Measurements from ENCODE around the gene CAMSAP3. TPM values are rescaled to one million over a fixed set of nuclear protein-coding genes. Genes with fewer than 3 reads are reported as not detected.

CAMSAP3 gene
- total RNA-seq (2022; extraction: Qiagen RNA extraction; ENCODE audit: low read depth): 2.9 to 4.9 TPM (median 4.6 TPM) in 5 replicates

DNA sequence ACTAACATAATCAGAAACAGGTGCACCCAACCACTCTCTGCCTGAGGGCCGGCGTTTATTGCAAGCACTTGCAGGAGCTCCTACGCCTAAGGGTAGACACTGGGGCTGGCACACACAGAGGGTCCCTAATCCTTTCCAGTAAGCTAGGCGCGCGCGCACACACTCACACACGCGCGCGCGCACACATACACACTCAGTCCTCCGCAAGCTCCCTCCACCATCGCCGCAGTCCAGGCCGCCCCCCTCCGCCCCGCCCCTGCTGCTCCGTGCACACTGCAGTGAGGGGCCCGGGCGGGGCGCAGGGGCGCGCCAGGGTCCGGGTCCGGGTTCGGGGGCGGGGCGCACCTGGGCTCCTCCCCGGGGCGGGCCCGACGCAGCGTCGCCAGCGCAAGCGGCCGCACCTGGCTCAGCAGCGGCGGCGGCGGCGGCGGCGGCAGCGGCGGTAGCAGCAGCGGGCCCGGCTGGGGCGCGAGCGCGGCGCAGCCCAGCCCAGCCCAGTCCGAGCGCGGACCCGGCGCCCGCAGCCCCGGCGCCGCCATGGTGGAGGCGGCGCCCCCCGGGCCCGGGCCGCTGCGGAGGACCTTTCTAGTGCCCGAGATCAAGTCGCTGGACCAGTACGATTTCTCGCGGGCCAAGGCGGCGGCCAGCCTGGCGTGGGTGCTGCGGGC lies at the start of gene CAMSAP3:
Gene CAMSAP3, plus strand, starts transcription at position 398 of the 668 bp plus-strand sequence. Its CDS starts 140 bp downstream, at position 538.

DNA sequence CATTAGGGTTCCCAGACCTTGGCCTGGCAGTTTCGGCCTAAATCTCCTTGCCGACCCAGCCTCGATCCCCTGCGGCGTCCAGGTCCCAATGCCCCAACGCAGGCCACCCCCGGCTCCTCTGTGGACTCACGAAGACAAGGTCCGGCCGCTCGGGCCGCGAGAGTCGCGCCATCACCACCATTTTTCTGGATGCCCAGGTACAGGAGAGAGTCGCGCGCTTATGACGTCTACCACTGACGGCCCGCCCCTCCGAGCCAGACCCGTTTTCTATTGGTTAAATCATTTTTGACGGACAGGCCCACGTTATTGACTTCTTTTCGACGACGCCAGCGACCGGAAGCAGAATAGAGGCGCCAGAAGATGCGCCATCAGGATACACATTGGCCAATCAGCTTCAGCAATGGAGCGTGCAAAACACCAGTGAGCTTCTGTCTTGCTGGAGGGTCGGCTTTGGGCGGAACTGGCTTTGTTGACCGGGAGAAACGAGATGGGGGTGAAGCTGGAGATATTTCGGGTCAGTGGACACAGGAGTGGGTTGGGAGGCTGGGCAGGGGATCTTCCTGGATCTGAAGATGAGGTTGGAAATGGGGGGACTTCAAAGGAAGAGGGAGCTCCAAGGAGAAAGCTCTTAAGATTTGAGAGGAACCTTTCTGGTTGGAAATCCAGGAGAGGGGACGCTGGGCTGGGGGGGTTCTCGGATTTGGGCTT lies 33.8 kb downstream of the CAMSAP3 start, which contains the start of the genes PET100 and XAB2:
Gene PET100, plus strand, starts transcription at position 447 of the 708 bp plus-strand sequence. Its CDS starts 41 bp downstream, at position 488.
Gene XAB2, minus strand, starts transcription at position 199 of the 708 bp plus-strand sequence. Its CDS starts 18 bp downstream, at position 181.

DNA sequence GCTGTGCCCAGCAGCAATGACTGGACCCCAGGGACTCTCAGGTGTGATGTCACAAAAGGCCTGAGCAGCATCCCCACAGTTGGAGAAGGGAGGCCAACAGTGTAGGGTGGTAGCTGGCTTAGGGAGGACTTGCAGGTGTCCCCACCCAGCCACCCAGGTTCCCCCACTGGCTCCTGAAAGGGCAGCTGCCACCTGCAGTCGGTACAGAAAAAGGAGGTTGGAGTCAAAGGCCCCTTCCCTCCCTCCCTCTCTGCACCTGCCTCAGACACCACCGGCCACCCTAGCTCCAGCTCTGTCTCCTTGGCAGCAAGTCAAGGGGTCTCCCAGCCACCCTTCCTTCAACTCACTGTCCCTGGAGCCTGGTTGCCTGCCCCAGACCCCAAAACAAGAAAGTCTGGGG lies 38.0 kb downstream of the CAMSAP3 start, which contains the start of gene PCP2:
Gene PCP2, minus strand, starts transcription at position 22 of the 400 bp plus-strand sequence. CDS start 262 bp downstream, outside the sequence.

GRCh38 chr19:7636691-7637373 lies 41.2 kb downstream of the CAMSAP3 start, which contains the start of gene STXBP2:
TSS of gene STXBP2 (plus strand) at chr19:7637110. CDS start at chr19:7637150, 40 bp downstream.

Other genes with a start within 250 kb of the CAMSAP3 start
- 39.0 to 55.5 TPM (median 48.0 TPM) in 5 replicates for gene ARHGEF18, start 246.9 kb upstream of the CAMSAP3 start, total RNA-seq (2022; extraction: Qiagen RNA extraction; ENCODE audit: low read depth)
- 1.6 to 2.6 TPM (median 2.1 TPM) in 5 replicates for gene PEX11G, start 106.8 kb upstream of the CAMSAP3 start, total RNA-seq (2022; extraction: Qiagen RNA extraction; ENCODE audit: low read depth)
- gene ZNF358, start 79.8 kb upstream of the CAMSAP3 start, total RNA-seq (2022; extraction: Qiagen RNA extraction; ENCODE audit: low read depth): 15.9 to 19.3 TPM (median 18.7 TPM) in 5 replicates
- 8.1 to 13.6 TPM (median 11.5 TPM) in 5 replicates for gene MCOLN1, start 73.2 kb upstream of the CAMSAP3 start, total RNA-seq (2022; extraction: Qiagen RNA extraction; ENCODE audit: low read depth)
- gene PNPLA6, start 60.1 kb upstream of the CAMSAP3 start, total RNA-seq (2022; extraction: Qiagen RNA extraction; ENCODE audit: low read depth): 31.4 to 40.3 TPM (median 32.2 TPM) in 5 replicates
- 22.6 to 28.9 TPM (median 26.4 TPM) in 5 replicates for gene XAB2, start 33.7 kb downstream of the CAMSAP3 start, total RNA-seq (2022; extraction: Qiagen RNA extraction; ENCODE audit: low read depth)
- gene PET100, start 33.9 kb downstream of the CAMSAP3 start, total RNA-seq (2022; extraction: Qiagen RNA extraction; ENCODE audit: low read depth): 52.5 to 80.8 TPM (median 53.6 TPM) in 5 replicates
- 0.22 TPM in 1 of 5 replicates, not detected in the others for gene PCP2, start 37.9 kb downstream of the CAMSAP3 start, total RNA-seq (2022; extraction: Qiagen RNA extraction; ENCODE audit: low read depth)
- gene STXBP2, start 41.2 kb downstream of the CAMSAP3 start, total RNA-seq (2022; extraction: Qiagen RNA extraction; ENCODE audit: low read depth): 34.8 to 45.3 TPM (median 40.5 TPM) in 5 replicates
- gene RETN, start 73.2 kb downstream of the CAMSAP3 start, total RNA-seq (2022; extraction: Qiagen RNA extraction; ENCODE audit: low read depth): not detected in 5 replicates
- gene MCEMP1, start 81.2 kb downstream of the CAMSAP3 start, total RNA-seq (2022; extraction: Qiagen RNA extraction; ENCODE audit: low read depth): not detected in 5 replicates
- 35.7 to 103 TPM (median 92.3 TPM) in 5 replicates for gene TRAPPC5, start 85.0 kb downstream of the CAMSAP3 start, total RNA-seq (2022; extraction: Qiagen RNA extraction; ENCODE audit: low read depth)
- gene FCER2, start 106.3 kb downstream of the CAMSAP3 start, total RNA-seq (2022; extraction: Qiagen RNA extraction; ENCODE audit: low read depth): not detected in 5 replicates
- not detected in 5 replicates for gene CLEC4G, start 136.2 kb downstream of the CAMSAP3 start, total RNA-seq (2022; extraction: Qiagen RNA extraction; ENCODE audit: low read depth)
- not detected in 5 replicates for gene CD209, start 151.7 kb downstream of the CAMSAP3 start, total RNA-seq (2022; extraction: Qiagen RNA extraction; ENCODE audit: low read depth)
- gene CLEC4M, start 167.4 kb downstream of the CAMSAP3 start, total RNA-seq (2022; extraction: Qiagen RNA extraction; ENCODE audit: low read depth): 0.03 TPM in 1 of 5 replicates, not detected in the others
- gene EVI5L, start 234.4 kb downstream of the CAMSAP3 start, total RNA-seq (2022; extraction: Qiagen RNA extraction; ENCODE audit: low read depth): 0.96 to 2.0 TPM (median 1.4 TPM) in 5 replicates

Data from A549 treated with CpdA at 1 μM for 4 hours (cell line).